Choroid plexus epithelial cell (primary cell): ENCODE results near the gene TIRAP.

Experiments used
- DNase-seq: peaks from one replicate; pipeline ENCODE4 v3.0.0-alpha.2; 2010; ENCODE audit warnings: low read depth
- H3K4me3 ChIP-seq: 2 replicates; pipeline ENCODE4 v1.5.1; 2011; ENCODE audit warnings: low read depth, mild to moderate bottlenecking, control low read depth, low read length, moderate library complexity
- TF ChIP-seq, protein P1 (sequence below): conservative IDR thresholded peaks from 2 replicates; pipeline ENCODE4 v1.5.1; 2011; ENCODE audit warnings: low read depth, mild to moderate bottlenecking, control low read depth, inconsistent platforms, low read length, moderate library complexity

TIRAP gene

DNA sequence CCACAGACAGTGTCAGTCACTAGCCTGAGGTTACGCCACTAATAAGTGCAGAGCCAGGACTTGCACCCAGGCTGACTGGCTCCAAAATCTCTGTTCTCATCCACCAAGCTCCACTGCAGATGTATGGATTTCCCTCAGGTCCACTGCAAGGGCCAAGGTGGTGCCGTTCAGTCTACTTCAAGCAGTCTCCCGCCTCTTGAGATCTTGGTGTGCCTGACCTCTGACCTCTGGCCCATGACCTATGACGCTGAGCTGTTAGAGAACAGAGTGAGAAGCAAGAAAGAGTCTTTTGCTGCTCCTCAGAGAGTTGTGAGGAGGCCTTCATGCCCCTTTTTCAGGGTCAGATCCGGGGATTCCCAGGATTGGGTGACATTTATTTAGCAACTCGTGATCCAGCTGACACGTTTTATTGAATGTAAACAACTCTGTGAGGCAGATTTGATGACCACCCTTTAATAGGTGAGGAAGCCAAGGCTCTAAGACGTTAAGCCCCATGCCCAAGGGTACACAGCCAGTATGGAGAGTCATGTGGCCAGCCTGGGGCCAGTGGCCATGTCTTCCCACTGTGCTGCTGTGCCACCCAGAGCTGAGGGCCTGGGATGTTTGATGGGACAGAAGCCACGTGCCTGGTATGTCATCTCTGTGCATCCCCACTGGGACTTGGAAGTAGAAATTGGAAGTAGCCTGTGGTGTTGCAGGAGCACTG lies 46.2 kb downstream of the TIRAP start:
- no peak for DNase-seq
- TF ChIP-seq, protein P1, sequence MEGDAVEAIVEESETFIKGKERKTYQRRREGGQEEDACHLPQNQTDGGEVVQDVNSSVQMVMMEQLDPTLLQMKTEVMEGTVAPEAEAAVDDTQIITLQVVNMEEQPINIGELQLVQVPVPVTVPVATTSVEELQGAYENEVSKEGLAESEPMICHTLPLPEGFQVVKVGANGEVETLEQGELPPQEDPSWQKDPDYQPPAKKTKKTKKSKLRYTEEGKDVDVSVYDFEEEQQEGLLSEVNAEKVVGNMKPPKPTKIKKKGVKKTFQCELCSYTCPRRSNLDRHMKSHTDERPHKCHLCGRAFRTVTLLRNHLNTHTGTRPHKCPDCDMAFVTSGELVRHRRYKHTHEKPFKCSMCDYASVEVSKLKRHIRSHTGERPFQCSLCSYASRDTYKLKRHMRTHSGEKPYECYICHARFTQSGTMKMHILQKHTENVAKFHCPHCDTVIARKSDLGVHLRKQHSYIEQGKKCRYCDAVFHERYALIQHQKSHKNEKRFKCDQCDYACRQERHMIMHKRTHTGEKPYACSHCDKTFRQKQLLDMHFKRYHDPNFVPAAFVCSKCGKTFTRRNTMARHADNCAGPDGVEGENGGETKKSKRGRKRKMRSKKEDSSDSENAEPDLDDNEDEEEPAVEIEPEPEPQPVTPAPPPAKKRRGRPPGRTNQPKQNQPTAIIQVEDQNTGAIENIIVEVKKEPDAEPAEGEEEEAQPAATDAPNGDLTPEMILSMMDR = no peak
- no peak overlapping the region for H3K4me3 ChIP-seq

DNA sequence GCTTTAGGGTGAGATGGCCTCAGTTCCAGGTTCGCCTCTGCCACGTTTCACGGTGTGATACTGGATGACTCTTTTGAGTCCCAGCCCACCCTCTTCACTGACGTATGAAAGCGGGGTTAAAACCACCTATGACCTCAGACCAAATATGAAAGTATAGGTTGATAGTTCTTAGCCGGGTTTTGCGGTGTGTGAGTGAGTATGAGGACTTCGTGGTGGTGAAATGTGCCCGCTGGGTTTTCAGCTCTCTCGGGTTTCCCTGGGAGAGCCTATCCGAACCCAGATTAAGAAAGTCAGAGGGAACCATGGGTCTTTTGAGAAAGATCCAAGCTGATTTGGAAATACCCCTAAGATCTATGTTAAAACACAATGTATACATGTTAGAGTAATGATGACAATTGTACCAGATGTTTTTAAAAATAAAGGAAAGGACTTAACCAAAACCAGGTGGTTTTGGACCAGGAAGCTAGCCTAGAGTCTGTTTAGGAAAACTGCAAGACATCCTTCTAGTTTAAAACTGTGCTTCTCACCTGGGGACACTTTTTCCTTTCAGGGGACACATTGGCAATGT lies 46.8 kb downstream of the TIRAP start:
- no peak overlapping the region for H3K4me3 ChIP-seq
- no peak for DNase-seq
- TF ChIP-seq, protein P1 = no peak

DNA sequence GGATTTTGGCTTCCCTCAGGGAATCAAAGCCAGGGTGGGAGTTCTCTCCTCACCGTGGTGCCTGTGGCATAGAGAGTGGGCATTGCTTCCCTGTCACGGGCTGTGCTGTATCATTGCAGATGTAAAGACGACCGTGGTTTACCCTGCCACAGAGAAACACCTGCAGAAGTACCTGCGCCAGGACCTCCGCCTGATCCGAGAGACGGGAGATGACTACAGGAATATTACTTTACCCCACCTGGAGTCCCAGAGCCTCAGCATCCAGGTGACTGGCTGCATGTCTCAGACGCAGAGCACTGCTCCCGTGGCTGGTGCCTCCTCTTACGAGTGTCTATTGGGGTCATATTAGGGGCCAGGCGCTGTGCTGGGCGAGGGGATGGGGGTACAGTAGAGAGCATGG lies 48.4 kb downstream of the TIRAP start:
- H3K4me3 ChIP-seq = no peak overlapping the region
- TF ChIP-seq, protein P1 = no peak
- no peak for DNase-seq

DNA sequence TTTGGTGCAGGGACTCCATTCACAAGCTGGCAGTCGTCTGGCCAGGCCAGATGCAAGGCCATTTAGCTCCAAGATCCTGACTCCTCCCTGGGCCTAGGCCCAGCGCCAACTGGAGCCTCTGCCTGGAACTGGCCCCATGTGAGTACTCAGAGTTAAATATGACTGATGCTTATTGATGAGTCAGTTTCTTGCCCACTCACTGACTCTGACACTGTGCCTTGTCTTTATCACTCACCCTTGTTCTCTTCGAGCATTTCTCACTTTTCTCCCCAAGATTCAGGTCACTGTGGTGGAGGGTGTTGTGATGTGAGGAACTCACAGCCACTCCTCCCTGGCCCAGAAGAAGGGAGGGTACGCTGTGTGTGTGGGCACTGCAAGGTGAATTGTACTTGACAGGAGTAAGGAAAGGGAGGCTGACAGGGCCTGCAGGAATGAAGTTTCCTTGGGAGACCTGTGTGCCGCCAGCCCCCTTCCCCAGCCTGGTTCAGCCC lies 49.4 kb downstream of the TIRAP start:
- DNase-seq = peak; percentile 80
- TF ChIP-seq, protein P1 = no peak
- no peak overlapping the region for H3K4me3 ChIP-seq

DNA sequence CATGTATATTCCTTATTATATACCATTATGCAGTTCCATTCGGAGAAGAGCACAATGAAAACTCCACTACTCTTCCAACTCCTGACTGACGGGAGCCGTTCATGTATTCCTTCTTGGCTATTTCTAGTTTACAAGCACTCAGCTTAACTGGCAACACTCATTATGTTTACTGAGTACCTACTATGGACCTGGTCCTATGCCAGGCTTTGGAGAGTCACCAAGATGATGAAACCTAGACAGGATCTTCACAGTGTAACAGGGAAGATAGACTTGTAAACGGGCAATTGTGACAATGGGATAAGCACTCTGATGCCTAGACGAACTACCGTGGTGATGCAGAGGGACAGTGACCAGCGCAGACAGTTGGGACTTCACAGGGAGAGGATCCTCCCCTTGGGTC lies 50.2 kb downstream of the TIRAP start:
- TF ChIP-seq, protein P1 = no peak
- no peak for DNase-seq
- H3K4me3 ChIP-seq = no peak overlapping the region

DNA sequence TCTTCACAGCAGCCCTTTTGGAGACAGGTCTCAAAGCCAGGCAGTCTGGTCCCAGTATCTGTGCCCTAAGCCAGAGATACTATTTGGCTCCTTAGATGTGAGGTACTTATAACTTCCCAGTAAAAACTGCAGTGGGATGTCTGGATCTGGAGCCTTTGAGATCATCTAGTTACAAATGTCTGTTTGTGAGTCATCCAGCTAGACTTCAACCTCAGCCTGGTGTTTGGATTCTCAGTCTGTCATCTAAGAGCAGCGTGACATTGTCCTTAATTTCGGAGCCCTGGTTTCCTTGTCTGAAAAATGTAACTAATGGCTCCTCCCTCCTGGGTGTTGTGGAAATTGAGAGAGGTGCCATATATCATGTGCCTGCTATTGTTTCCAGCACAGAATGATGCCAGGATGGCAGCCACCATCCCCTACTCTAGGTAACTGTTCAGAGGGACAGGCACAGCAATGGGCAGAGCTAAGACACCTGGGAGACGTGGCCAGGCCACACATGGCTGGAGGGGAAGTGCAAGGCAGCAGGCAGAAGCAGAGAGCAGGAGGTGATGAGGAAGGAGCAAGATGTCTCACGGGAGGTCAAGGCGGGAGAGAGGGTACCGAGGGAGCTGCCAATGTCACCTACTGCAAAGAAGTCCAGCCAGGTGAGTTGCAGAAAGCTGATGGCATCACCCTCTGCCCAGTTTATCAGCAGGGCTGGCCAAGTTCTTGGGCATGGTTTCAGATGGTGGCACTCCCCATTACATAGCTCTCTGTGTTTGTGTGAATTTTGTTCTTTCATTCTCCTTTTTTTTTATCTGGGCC lies 52.0 kb downstream of the TIRAP start:
- TF ChIP-seq, protein P1 = no peak

More for the DNA sequence above, 52.0 kb downstream of the TIRAP start:
- no peak overlapping the region for H3K4me3 ChIP-seq
- DNase-seq = peak; percentile 41
